Lung (tissue), 12 donors: Measurements from ENCODE around the gene FBXW12. TPM values are rescaled to one million over a fixed set of nuclear protein-coding genes. Genes with fewer than 3 reads are reported as not detected.
A peak's percentile ranks its signal among the peaks of the same experiment; 100 is the strongest.
"Not testable (repeated sequence)": the region's sequence is repeated elsewhere in the genome, so short reads cannot be mapped to it uniquely, and the experiment has no call there.

Source experiments
- ATAC-seq: fragments of 200-7000 bp; cut with Tn5 transposase; one replicate; pipeline ENCODE4 v1.9.1; 2020; ENCODE audit warnings: moderate number of reproducible peaks; ENCODE audit not compliant: insufficient read depth, low FRiP score
- DNase-seq, 3 donors: peaks; one replicate each; pipeline ENCODE4 v3.0.0-alpha.2; 2013 to 2017
- H3K27ac ChIP-seq, 2 donors: one replicate each; pipeline ENCODE4 v1.5.1; 2013; ENCODE audit warnings: mild to moderate bottlenecking in 2 of 2, moderate library complexity in 2 of 2, control low read depth in 1 of 2, inconsistent platforms in 1 of 2, low read depth in 1 of 2, low read length in 1 of 2
- H3K27me3 ChIP-seq, 3 donors: one replicate each; pipeline ENCODE4 v1.5.1; 2013; ENCODE audit warnings: low read length in 2 of 3; ENCODE audit not compliant: control insufficient read depth in 3 of 3, insufficient read depth in 3 of 3
- H3K36me3 ChIP-seq, 4 donors: one replicate each; pipeline ENCODE4 v1.5.1; 2013; ENCODE audit warnings: low read length in 4 of 4, mild to moderate bottlenecking in 1 of 4, moderate library complexity in 1 of 4; ENCODE audit not compliant: control insufficient read depth in 4 of 4, insufficient read depth in 4 of 4
- H3K4me1 ChIP-seq, 5 donors: one replicate each; pipeline ENCODE4 v1.5.1; 2013; ENCODE audit warnings: low read length in 5 of 5, mild to moderate bottlenecking in 2 of 5, moderate library complexity in 1 of 5; ENCODE audit not compliant: control insufficient read depth in 5 of 5, insufficient read depth in 5 of 5
- H3K4me3 ChIP-seq: one replicate; pipeline ENCODE4 v1.5.1; 2013; ENCODE audit warnings: mild to moderate bottlenecking, control low read depth, moderate library complexity
- H3K9ac ChIP-seq, 2 donors: one replicate each; pipeline ENCODE4 v1.5.1; 2013; ENCODE audit warnings: low read length in 2 of 2, control low read depth in 1 of 2; ENCODE audit not compliant: insufficient read depth in 1 of 2
- H3K9me3 ChIP-seq, 4 donors: one replicate each; pipeline ENCODE4 v1.5.1; 2013; ENCODE audit warnings: low read length in 3 of 4, mild to moderate bottlenecking in 1 of 4, moderate library complexity in 1 of 4; ENCODE audit not compliant: control insufficient read depth in 4 of 4, insufficient read depth in 3 of 4
- WGBS, 2 donors: extraction: QIAGEN DNeasy Blood & Tissue Kit; methylation state at CpG; one replicate each; pipeline ENCODE4 v1.1.7; 2013; 5-methylcytosine and 5-hydroxymethylcytosine counted together
- polyA plus RNA-seq, 2 donors: library from polyadenylated mRNA; stranded (reverse); fragments of 200-250 nt; gene quantifications; one replicate each; pipeline ENCODE4 v1.2.1, GENCODE V29; 2013
- total RNA-seq, 2 donors: library from RNA; depleted of rRNA in 1 of 2; stranded (reverse); fragments of >200 nt in 1 of 2; gene quantifications; one replicate each; pipeline ENCODE4 v1.2.1, GENCODE V29; 2014 to 2021
- TF ChIP-seq, protein P1 (sequence below): IDR thresholded peaks from 2 replicates; pipeline ENCODE4 v1.5.1; 2012; ENCODE audit warnings: mild to moderate bottlenecking; ENCODE audit errors: control extremely low read depth, extremely low read depth
- donor health status: control.
- donor health status: control.
- donor health status: Bipolar disorder and iron deficiency.
- donor health status: healthy.
- donor health status: DM: yes; HTN: yes; CAD: no.

The FBXW12 gene
- total and polyA plus RNA-seq, 4 donors, result not detected

DNA sequence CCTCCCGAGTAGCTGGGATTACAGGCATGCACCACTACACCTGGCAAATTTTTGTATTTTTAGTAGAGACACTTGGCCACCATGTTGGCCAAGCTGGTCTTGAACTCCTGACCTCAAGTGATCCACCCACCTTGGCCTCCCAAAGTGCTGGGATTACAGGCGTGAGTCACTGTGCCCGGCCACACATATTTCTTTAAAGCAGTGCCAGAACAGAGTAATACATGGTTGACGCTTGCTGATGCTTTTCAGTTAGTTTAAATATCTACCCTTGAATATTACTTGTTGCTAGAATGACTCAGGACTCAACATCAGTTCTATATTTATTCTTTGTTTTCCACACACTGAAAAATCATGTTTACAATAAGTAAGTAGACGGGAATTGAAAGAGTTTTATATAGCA is 34.5 kb upstream of the FBXW12 start:
- not testable (repeated sequence) for H3K27ac ChIP-seq, DNase-seq, H3K4me3 ChIP-seq, ATAC-seq, H3K9ac ChIP-seq, H3K36me3 ChIP-seq, H3K27me3 ChIP-seq, H3K4me1 ChIP-seq, H3K9me3 ChIP-seq
- 75 to 85% methylated on average over 5 of the region's 5 CpGs for WGBS, 2 donors

- H3K27me3 ChIP-seq, result no peaks in the 10 kb centered on the region
- TF ChIP-seq, protein P1, sequence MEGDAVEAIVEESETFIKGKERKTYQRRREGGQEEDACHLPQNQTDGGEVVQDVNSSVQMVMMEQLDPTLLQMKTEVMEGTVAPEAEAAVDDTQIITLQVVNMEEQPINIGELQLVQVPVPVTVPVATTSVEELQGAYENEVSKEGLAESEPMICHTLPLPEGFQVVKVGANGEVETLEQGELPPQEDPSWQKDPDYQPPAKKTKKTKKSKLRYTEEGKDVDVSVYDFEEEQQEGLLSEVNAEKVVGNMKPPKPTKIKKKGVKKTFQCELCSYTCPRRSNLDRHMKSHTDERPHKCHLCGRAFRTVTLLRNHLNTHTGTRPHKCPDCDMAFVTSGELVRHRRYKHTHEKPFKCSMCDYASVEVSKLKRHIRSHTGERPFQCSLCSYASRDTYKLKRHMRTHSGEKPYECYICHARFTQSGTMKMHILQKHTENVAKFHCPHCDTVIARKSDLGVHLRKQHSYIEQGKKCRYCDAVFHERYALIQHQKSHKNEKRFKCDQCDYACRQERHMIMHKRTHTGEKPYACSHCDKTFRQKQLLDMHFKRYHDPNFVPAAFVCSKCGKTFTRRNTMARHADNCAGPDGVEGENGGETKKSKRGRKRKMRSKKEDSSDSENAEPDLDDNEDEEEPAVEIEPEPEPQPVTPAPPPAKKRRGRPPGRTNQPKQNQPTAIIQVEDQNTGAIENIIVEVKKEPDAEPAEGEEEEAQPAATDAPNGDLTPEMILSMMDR, result no peak
- ATAC-seq (no peak), DNase-seq (peak in 1 of 3 donors; percentile 8)
- H3K9ac ChIP-seq, result no peak overlapping the region
- 13 to 25% methylated on average over 4 of the region's 4 CpGs for WGBS, 2 donors
- no peak overlapping the region for H3K27ac ChIP-seq
- H3K36me3 ChIP-seq, result no peaks in the 10 kb centered on the region
- no peaks in the 10 kb centered on the region for H3K9me3 ChIP-seq
- H3K4me1 ChIP-seq, result no peaks in the 10 kb centered on the region
- H3K4me3 ChIP-seq, result no peak overlapping the region
Observed at GRCh38 chr3:48338635-48339034, 33.4 kb upstream of the FBXW12 start.

GRCh38 chr3:48343432-48343831 is 28.6 kb upstream of the FBXW12 start:
- Histone ChIP-seq H3K9me3 (no peaks in the 10 kb centered on the region), H3K4me1 (no peaks in the 10 kb centered on the region), H3K27me3 (no peaks in the 10 kb centered on the region), H3K9ac (no peak overlapping the region), H3K27ac (no peak overlapping the region), H3K4me3 (no peak overlapping the region), H3K36me3 (no peaks in the 10 kb centered on the region)
- 90% methylated on average over 8 of the region's 8 CpGs for WGBS, 2 donors
- ATAC-seq (no peak), DNase-seq (no peak)
- TF ChIP-seq, protein P1, result no peak

DNA sequence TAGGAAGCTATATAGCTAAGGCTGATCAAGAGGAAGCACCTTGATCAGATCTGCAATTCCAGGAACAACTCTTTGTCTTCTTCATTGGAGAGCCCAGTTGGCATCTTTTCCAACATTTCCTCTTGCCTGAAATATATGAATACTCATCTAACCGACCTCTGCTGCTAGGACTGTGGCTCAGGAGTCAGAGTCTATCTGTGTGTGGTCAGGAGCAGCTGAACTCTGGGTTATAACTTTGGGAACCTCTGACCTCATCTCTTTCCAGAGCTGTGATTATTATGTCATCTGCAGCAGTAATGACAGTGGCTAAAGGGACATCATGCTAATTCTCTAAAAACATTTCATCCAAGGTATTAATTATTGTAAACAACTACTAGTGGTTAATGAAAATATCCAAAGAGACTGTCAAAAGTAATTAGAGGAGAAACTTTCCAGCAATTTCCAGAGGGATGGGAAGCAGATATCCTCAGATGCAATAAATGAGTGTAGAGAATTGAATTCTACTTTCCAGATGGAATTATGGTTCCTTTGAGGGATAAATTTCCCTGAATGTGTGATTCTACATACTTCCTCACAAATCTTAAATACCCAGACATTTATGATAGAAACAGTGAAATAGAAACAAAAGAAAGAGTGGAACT is 27.0 kb upstream of the FBXW12 start:
- Histone ChIP-seq H3K9me3 (no peaks in the 10 kb centered on the region), H3K27ac (no peak overlapping the region), H3K9ac (no peak overlapping the region), H3K27me3 (no peaks in the 10 kb centered on the region), H3K4me1 (no peaks in the 10 kb centered on the region), H3K4me3 (no peak overlapping the region), H3K36me3 (no peaks in the 10 kb centered on the region)
- DNase-seq (no peak), ATAC-seq (no peak)
- TF ChIP-seq, protein P1, result no peak
- WGBS, 2 donors, result 23 to 29% methylated on average over 1 of the region's 1 CpG
